C4-2B (cell line): ENCODE data around the gene CFAP54.

ENCODE experiments used
- H3K27ac ChIP-seq: fragments of 450-650 bp; 2 replicates; pipeline ENCODE4 v1.5.1; 2017
- ZFX ChIP-seq: fragments of 450-650 bp; IDR thresholded peaks from 2 replicates; pipeline ENCODE4 v1.6.1; 2017
- TF ChIP-seq, protein P1 (sequence below): fragments of 450-650 bp; conservative IDR thresholded peaks from 2 replicates; pipeline ENCODE4 v1.5.1; 2017; ENCODE audit warnings: mild to moderate bottlenecking

Gene CFAP54

DNA sequence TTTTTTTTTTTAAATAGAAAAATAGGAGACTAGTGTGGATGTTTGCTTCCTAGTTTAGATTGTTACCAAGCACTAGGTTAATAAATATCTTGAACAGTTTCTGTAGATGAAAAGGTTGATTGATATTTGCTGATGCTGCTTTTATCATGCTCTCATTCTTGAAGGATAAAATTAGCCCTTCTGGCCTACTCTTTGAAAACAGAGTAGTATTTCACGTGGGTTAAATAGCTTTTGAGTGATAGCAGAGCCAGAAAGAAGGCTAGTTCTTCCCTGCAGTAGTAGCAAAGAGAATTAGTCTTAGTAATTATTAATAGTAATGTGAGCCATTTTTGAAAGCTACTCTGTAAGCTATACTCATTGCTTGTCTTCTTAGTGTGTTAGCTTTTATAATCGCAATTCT lies 422.9 kb downstream of the CFAP54 start:
- no peak for TF ChIP-seq ZFX
- TF ChIP-seq, protein P1, sequence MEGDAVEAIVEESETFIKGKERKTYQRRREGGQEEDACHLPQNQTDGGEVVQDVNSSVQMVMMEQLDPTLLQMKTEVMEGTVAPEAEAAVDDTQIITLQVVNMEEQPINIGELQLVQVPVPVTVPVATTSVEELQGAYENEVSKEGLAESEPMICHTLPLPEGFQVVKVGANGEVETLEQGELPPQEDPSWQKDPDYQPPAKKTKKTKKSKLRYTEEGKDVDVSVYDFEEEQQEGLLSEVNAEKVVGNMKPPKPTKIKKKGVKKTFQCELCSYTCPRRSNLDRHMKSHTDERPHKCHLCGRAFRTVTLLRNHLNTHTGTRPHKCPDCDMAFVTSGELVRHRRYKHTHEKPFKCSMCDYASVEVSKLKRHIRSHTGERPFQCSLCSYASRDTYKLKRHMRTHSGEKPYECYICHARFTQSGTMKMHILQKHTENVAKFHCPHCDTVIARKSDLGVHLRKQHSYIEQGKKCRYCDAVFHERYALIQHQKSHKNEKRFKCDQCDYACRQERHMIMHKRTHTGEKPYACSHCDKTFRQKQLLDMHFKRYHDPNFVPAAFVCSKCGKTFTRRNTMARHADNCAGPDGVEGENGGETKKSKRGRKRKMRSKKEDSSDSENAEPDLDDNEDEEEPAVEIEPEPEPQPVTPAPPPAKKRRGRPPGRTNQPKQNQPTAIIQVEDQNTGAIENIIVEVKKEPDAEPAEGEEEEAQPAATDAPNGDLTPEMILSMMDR, result no peak
- H3K27ac ChIP-seq, result no peak overlapping the region

DNA sequence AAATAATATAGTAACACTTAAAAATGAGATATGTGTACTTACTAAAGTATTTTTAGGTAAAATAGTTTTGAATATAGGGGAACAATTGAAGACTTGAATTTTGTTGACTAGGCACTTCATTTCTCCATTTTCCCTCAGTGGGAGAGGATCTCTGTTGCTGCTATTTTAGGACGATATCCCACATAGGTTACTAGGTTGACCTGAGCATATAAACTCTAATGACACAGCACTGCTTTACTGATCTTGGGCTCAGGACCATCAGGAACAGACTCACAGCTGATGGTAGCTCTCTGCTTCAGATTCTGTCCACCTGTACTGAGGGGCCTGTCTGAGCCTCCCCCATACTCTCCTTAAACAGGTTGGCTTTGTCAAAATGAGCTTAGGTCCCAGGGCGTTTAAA lies 423.6 kb downstream of the CFAP54 start:
- TF ChIP-seq, protein P1, result no peak
- no peak for TF ChIP-seq ZFX
- H3K27ac ChIP-seq, result no peak overlapping the region

- TF ChIP-seq ZFX, result no peak
- TF ChIP-seq, protein P1, result no peak
Observed at GRCh38 chr12:96919510-96920210, 430.3 kb downstream of the CFAP54 start.

More at GRCh38 chr12:96919510-96920210, 430.3 kb downstream of the CFAP54 start:
- H3K27ac ChIP-seq, result no peak overlapping the region
